K562 (cell line): ENCODE data around the gene AP3B2. TPM values are rescaled to one million over a fixed set of nuclear protein-coding genes. Genes with fewer than 3 reads are reported as not detected.

Experiments used
- BRD4 ChIP-seq: fragments of 200-600 bp; sonication (generic); IDR thresholded peaks from 2 replicates; pipeline ENCODE4 v1.6.1; 2017; ENCODE audit warnings: inconsistent platforms
- CBX1 ChIP-seq: sonication (generic); IDR thresholded peaks from 2 replicates; pipeline ENCODE4 v1.6.1; 2016; ENCODE audit warnings: antibody characterized with exemption, low read depth, mild to moderate bottlenecking
- CHD1 ChIP-seq: fragments of 200-600 bp; sonication (generic); IDR thresholded peaks from one replicate; pipeline ENCODE4 v1.6.1; 2012; ENCODE audit warnings: mild to moderate bottlenecking, moderate library complexity, low read length, inconsistent platforms
- FIP1L1 ChIP-seq: fragments of 200-400 bp; formaldehyde crosslinking; IDR thresholded peaks from 2 replicates; pipeline ENCODE4 v1.6.1; 2018; ENCODE audit warnings: mild to moderate bottlenecking, low read depth, low read length; ENCODE audit not compliant: poor library complexity, severe bottlenecking
- HNRNPL ChIP-seq: fragments of 200-400 bp; formaldehyde crosslinking; IDR thresholded peaks from 2 replicates; pipeline ENCODE4 v1.6.1; 2017; ENCODE audit warnings: low read depth, mild to moderate bottlenecking, low read length
- HOMEZ ChIP-seq: fragments of 250-450 bp; sonication (Bioruptor Pico); IDR thresholded peaks from 2 replicates; pipeline ENCODE4 v1.4.0; 2020; ENCODE audit warnings: mild to moderate bottlenecking, moderate library complexity
- L3MBTL2 ChIP-seq: fragments of 450-650 bp; IDR thresholded peaks from 2 replicates; pipeline ENCODE4 v1.6.1; 2016; ENCODE audit warnings: mild to moderate bottlenecking, moderate library complexity
- MAZ ChIP-seq, 2 experiments: fragments of 450-650 bp in 1 of 2; sonication (generic) in 1 of 2; formaldehyde crosslinking; IDR thresholded peaks in 1 of 2; conservative IDR thresholded peaks in 1 of 2; 2 replicates each; pipeline versions ENCODE4 v1.4.0 to v1.5.0; 2020; ENCODE audit warnings: mild to moderate bottlenecking in 1 of 2, missing genetic modification reagents in 1 of 2
- PHB2 ChIP-seq: fragments of 450-650 bp; IDR thresholded peaks from 2 replicates; pipeline ENCODE4 v1.6.1; 2017; ENCODE audit warnings: low read depth
- STAG1 ChIP-seq: sonication (generic); formaldehyde crosslinking; IDR thresholded peaks from 2 replicates; pipeline ENCODE4 v1.5.0; 2020; ENCODE audit warnings: missing genetic modification reagents, borderline replicate concordance
- TAL1 ChIP-seq: fragments of 450-650 bp; IDR thresholded peaks from 2 replicates; pipeline ENCODE4 v1.6.1; 2016; ENCODE audit warnings: mild to moderate bottlenecking
- TCF3 ChIP-seq: sonication (generic); formaldehyde crosslinking; IDR thresholded peaks from 2 replicates; pipeline ENCODE4 v1.4.0; 2020; ENCODE audit warnings: mild to moderate bottlenecking, missing genetic modification reagents
- XRCC5 ChIP-seq: fragments of 200-400 bp; formaldehyde crosslinking; IDR thresholded peaks from 2 replicates; pipeline ENCODE4 v1.6.1; 2017; ENCODE audit warnings: low read depth, mild to moderate bottlenecking, low read length
- ZFP36 ChIP-seq: fragments of 150-350 bp; IDR thresholded peaks from 2 replicates; pipeline ENCODE4 v1.6.1; 2018; ENCODE audit warnings: low read length, low read depth; ENCODE audit not compliant: partially characterized antibody
- ZFPM2 ChIP-seq: fragments of 250-450 bp; sonication (Bioruptor Pico); IDR thresholded peaks from 2 replicates; pipeline ENCODE4 v1.5.1; 2022; ENCODE audit warnings: mild to moderate bottlenecking
- ZNF232 ChIP-seq: sonication (generic); formaldehyde crosslinking; IDR thresholded peaks from 2 replicates; pipeline ENCODE4 v1.8.0; 2022; ENCODE audit warnings: mild to moderate bottlenecking, missing genetic modification reagents
- ZNF263 ChIP-seq: sonication (generic); formaldehyde crosslinking; IDR thresholded peaks from 2 replicates; pipeline ENCODE4 v1.8.0; 2022; ENCODE audit warnings: mild to moderate bottlenecking, missing genetic modification reagents, borderline replicate concordance
- ZNF311 ChIP-seq: fragments of 250-450 bp; sonication (Bioruptor Pico); IDR thresholded peaks from 2 replicates; pipeline ENCODE4 v1.4.0; 2020; ENCODE audit warnings: mild to moderate bottlenecking, moderate library complexity
- ZNF592 ChIP-seq: fragments of 450-650 bp; IDR thresholded peaks from 2 replicates; pipeline ENCODE4 v1.6.1; 2017; ENCODE audit warnings: antibody characterized with exemption, mild to moderate bottlenecking
- ZNF785 ChIP-seq: fragments of 250-450 bp; sonication (Bioruptor Pico); IDR thresholded peaks from 2 replicates; pipeline ENCODE4 v1.4.0; 2020; ENCODE audit warnings: mild to moderate bottlenecking
- polyA plus RNA-seq, 8 experiments: library from polyadenylated mRNA; depleted of rRNA in 4 of 8; stranded (reverse) in 5 of 8; unstranded in 3 of 8; fragments of >200 nt; fragmentation: Nextera tagmentation in 2 of 8; fragmentation: Illumina TruSeq in 1 of 8; extraction: Ambion mirVana in 2 of 8; extraction: Trizol in 1 of 8; gene quantifications; 2 replicates each; pipeline versions ENCODE4 v1.2.1 to v1.2.3, GENCODE V29; 2011 to 2014; ENCODE audit warnings: inconsistent platforms in 1 of 8, missing spikeins in 1 of 8
- total RNA-seq, 7 experiments: library from RNA; depleted of rRNA in 6 of 7; stranded (reverse); fragments of >200 nt in 6 of 7; fragmentation: Illumina TruSeq in 2 of 7; extraction: Trizol in 2 of 7; gene quantifications; 2 replicates each; pipeline versions ENCODE4 v1.2.1 to v1.2.3, GENCODE V29; 2011 to 2021; ENCODE audit warnings: low replicate concordance in 1 of 7
- TF ChIP-seq, protein P1 (sequence below): fragments of 250-450 bp; sonication (Bioruptor Pico); IDR thresholded peaks from 2 replicates; pipeline ENCODE4 v1.4.0; 2020; ENCODE audit warnings: mild to moderate bottlenecking, moderate library complexity, borderline replicate concordance

The AP3B2 gene
- total and polyA plus RNA-seq, 9 of the 15 experiments (the other 6 are each of a cell fraction or from before 2014, with no cell fraction given) = 0.03 to 0.15 (median 0.10) TPM; not detected in 2

DNA sequence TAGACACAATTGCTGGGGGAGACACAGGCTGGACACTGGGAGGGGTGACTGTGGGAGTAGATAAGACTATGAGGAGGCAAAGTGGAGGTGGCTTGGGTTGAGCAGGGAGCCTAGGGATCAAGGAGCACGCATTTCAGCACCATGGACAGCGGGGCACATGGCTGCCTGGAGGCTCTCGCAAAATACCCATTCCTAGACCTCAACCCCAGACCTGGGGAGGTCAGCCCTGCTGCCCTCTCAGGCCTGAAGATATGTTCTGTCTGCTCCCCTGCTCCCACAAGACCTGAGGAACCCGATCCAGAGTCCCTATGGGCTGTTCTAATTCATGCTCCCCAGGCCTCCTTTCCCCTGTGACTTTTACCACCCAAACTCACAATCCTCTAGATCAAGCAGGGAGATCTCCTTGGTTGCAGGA is 46.5 kb downstream of the AP3B2 start (continued):
- TF ChIP-seq ZFP36 = peak; percentile 34
- peak; percentile 80 for TF ChIP-seq ZNF263 (CRISPR knock-in tag)
- no peak for TF ChIP-seq BRD4
- peak; percentile 27; the same call in 1 of the 2 replicates for TF ChIP-seq TCF3 (CRISPR knock-in tag)
- TF ChIP-seq HOMEZ (CRISPR knock-in tag) = no peak
- no peak for TF ChIP-seq HNRNPL
- peak; percentile 95 for TF ChIP-seq L3MBTL2
- TF ChIP-seq FIP1L1 = no peak
- no peak for TF ChIP-seq ZNF785 (CRISPR knock-in tag)
- TF ChIP-seq ZNF232 (CRISPR knock-in tag) = peak; percentile 95
- TF ChIP-seq, protein P1, sequence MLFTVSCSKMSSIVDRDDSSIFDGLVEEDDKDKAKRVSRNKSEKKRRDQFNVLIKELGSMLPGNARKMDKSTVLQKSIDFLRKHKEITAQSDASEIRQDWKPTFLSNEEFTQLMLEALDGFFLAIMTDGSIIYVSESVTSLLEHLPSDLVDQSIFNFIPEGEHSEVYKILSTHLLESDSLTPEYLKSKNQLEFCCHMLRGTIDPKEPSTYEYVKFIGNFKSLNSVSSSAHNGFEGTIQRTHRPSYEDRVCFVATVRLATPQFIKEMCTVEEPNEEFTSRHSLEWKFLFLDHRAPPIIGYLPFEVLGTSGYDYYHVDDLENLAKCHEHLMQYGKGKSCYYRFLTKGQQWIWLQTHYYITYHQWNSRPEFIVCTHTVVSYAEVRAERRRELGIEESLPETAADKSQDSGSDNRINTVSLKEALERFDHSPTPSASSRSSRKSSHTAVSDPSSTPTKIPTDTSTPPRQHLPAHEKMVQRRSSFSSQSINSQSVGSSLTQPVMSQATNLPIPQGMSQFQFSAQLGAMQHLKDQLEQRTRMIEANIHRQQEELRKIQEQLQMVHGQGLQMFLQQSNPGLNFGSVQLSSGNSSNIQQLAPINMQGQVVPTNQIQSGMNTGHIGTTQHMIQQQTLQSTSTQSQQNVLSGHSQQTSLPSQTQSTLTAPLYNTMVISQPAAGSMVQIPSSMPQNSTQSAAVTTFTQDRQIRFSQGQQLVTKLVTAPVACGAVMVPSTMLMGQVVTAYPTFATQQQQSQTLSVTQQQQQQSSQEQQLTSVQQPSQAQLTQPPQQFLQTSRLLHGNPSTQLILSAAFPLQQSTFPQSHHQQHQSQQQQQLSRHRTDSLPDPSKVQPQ (CRISPR knock-in tag) = no peak
- no peak for TF ChIP-seq TAL1
- no peak; the same call in 1 of the 2 replicates for TF ChIP-seq STAG1 (CRISPR knock-in tag)
- TF ChIP-seq CBX1 = no peak
- no peak for TF ChIP-seq PHB2
- TF ChIP-seq CHD1 = no peak
- no peak for TF ChIP-seq ZFPM2 (CRISPR knock-in tag)
- no peak for TF ChIP-seq XRCC5
- TF ChIP-seq MAZ (CRISPR knock-in tag; conservative IDR thresholded peaks at IDR 0.05 in 1 of 2, IDR thresholded peaks at IDR 0.05 in 1 of 2) = peak; percentile 62 to 87; a peak in 3 of 4 replicates
- no peak for TF ChIP-seq ZNF592
- TF ChIP-seq ZNF311 (CRISPR knock-in tag) = peak; percentile 31; the same call in 1 of the 2 replicates
